GM20000 (cell line): ENCODE measurements around the gene SRSF4.
"Not testable (repeated sequence)": the region's sequence is repeated elsewhere in the genome, so short reads cannot be mapped to it uniquely, and the experiment has no call there.

Source experiments
- DNase-seq: peaks from one replicate; pipeline ENCODE4 v3.0.0; 2012; ENCODE audit warnings: low spot score
- TF ChIP-seq, protein P1 (sequence below): IDR thresholded peaks from 2 replicates; pipeline ENCODE4 v1.5.1; 2012; ENCODE audit warnings: mild to moderate bottlenecking, control low read depth; ENCODE audit errors: extremely low read depth, missing control alignments

SRSF4 gene

DNA sequence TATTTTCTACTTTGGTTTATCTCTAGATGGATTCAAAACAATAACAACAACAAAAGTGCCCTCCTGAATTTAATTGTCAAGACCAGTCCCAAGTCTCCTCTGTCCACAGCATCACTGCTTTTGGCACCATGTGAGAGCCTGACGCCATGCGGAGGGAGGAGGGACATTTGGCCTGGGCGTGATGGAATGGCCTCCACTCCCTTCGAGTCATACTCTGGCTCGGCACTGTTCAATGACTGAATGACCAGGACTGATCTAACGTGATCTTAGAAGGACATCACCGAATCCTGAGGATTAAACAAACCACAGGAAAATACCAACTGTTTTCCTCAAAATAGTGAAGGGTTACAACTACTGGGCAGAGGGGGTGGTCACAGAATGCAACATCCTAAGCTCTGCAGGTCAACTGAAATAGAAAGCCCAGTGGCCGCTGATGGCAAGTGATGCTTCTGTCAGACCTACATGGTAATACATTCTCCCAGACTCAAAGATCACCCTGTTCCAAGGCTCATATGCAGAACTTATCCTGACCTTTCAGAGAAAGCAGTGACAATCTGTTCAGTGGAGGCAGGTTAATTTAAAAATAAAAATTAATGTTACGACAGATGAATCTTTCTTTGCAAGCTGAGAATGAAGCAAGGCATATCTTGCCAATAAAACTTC, 19.1 kb downstream of the SRSF4 start:
- TF ChIP-seq, protein P1, sequence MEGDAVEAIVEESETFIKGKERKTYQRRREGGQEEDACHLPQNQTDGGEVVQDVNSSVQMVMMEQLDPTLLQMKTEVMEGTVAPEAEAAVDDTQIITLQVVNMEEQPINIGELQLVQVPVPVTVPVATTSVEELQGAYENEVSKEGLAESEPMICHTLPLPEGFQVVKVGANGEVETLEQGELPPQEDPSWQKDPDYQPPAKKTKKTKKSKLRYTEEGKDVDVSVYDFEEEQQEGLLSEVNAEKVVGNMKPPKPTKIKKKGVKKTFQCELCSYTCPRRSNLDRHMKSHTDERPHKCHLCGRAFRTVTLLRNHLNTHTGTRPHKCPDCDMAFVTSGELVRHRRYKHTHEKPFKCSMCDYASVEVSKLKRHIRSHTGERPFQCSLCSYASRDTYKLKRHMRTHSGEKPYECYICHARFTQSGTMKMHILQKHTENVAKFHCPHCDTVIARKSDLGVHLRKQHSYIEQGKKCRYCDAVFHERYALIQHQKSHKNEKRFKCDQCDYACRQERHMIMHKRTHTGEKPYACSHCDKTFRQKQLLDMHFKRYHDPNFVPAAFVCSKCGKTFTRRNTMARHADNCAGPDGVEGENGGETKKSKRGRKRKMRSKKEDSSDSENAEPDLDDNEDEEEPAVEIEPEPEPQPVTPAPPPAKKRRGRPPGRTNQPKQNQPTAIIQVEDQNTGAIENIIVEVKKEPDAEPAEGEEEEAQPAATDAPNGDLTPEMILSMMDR = no peak
- DNase-seq = no peak

DNA sequence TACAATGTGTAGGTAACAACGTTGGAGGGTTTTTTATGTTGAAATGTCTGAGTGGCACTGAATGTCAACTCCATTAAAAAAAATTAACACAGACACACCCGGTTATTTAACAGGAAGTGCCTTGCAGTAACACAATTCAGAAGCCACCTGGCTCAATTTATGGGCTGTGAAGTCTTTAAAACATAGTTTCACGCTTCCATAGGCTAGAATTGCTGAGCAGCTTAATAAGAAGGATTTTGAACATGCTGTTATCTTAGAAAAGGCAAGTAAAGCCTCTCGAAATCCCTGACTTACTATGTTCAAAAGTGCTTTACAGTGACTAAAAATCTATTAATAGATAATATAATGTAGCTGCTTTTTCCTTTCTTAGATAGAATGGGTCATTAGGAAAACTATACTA, 19.7 kb downstream of the SRSF4 start:
- no peak for DNase-seq

DNA sequence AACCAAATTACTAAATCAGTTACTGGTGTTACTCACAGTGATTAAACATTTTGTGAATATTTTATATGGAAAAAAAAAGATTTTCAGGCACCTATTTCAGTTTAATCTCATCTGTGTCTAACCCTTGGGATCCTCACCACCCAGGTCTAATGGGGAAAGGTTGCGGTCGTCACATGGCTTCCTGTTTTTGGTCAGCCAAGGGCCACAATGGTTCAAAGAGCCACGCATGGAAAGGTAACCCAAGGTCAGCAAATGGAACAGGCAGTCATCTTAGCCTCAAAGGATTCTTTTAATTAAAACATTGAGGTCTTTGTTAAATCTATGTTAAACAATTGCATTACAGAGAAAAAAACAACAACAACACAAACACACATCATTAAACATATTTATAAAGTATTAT, 21.9 kb downstream of the SRSF4 start:
- TF ChIP-seq, protein P1 = no peak
- DNase-seq = no peak

More for the DNA sequence above, 19.7 kb downstream of the SRSF4 start:
- TF ChIP-seq, protein P1 = no peak

DNA sequence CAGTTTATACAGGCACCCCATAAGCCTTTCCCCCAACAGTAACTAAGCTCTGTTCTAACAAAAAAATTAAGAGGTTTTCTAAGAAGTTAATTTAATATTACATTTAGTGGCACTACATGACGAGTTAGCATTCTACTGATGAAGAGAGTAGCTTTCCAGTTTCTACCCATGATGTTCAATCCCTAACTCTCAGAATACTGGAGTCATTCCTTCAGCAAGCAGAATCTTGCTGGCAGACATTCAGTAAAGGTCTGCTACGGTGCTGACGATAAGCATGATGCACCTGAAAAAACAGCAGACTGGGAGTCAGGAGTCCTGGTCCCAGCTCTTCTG, 24.5 kb downstream of the SRSF4 start:
- TF ChIP-seq, protein P1 = no peak
- DNase-seq = no peak

DNA sequence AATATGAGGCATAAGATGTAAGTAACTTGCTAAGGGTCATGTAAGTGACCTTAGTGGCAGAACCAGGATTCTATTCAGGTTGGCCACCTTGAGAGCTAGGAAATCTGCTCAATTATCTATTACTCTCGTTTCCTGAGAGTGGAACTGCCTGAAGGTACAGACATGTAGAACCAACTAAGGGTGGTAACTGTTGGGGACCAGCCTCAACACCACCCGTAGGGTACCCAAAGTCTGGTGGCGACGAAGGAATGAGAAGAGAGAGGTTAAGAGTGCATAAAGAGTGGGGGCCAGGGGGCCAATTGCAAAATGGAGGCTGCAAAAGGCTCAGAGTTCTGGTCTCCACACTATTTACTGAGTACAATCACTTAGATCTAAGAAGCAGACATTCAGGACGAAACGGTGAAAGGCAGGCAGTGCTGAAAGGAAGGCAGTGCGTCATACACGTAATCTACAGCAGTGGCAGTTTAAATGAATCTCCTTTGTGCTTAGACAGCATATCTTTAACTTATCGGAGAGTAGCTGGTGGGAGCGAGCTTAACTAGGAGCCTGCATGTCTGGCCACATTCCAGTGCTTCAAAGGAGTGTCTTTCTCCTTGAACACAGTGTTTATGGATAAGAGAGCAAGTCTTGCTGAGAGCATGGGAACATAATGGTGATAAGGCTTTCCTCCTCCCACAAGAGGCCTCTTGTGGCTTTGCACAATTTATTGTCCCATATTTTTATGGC, 25.0 kb downstream of the SRSF4 start:
- no peak for DNase-seq
- TF ChIP-seq, protein P1 = no peak

DNA sequence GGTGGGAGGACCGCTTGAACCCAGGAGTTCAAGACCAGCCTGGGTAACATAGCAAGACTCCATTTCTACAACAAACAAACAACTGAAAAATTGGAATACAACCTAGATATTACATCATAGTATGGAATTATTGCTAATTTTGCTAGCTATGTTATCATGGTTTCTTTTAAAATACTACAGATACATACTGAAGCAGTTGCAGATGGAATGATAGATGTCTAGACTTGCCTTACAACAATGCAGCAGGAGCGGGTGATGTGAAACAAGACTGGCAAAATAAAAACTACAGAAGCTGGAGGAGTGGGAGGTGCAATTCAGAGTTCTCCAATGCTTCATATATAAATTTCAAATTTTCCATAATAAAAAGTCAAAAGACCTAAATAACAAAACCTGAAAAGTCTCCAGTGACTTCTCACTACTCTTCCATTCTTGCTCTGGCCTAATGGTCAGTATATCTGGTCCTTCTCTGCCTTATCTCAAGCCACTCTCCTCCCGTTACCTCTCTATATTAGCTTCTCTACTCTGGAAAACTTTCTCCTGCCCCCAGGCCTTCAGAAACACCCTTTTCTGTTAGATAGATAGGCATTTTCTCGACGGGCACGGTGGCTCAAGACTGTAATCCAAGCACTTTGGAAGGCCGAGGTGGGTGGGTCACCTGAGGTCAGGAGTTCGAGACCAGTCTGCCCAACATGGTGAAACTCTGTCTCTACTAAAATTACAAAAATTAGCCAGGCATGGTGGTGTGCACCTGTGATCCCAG, 29.5 kb downstream of the SRSF4 start:
- DNase-seq = no peak
- TF ChIP-seq, protein P1 = no peak

DNA sequence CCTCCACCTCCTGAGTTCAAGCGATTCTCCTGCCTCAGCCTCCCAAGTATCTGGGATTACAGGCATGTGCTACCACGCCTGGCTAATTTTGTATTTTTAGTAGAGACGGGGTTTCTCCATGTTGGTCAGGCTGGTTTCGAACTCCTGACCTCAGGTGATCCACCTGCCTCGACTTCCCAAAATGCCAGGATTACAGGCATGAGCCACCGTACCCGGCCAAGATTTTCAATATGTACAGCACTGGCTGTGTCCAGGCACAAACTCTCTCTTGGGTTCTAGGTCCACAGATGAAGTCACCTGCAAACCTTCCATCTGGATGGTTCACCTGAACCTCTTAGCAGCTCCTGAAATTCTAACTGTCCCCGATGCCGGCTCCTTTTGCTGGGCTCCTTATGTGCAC, 31.4 kb downstream of the SRSF4 start:
- not testable (repeated sequence) for DNase-seq
